K562 (cell line): ENCODE results near the gene ANXA9. TPM values are rescaled to one million over a fixed set of nuclear protein-coding genes. Genes with fewer than 3 reads are reported as not detected.

Source experiments
- COPS2 ChIP-seq: fragments of 450-650 bp; conservative IDR thresholded peaks from 2 replicates; pipeline ENCODE4 v1.6.1; 2016; ENCODE audit warnings: mild to moderate bottlenecking, moderate library complexity
- E2F6 ChIP-seq, 2 experiments: IDR thresholded peaks; 2 replicates each; pipeline ENCODE4 v1.6.1; 2011; ENCODE audit warnings: borderline replicate concordance in 1 of 2, control low read depth in 1 of 2, low read depth in 1 of 2, low read length in 1 of 2, mild to moderate bottlenecking in 1 of 2, mixed read lengths in 1 of 2, moderate library complexity in 1 of 2; ENCODE audit not compliant: insufficient read depth in 1 of 2, insufficient read length in 1 of 2, poor library complexity in 1 of 2, severe bottlenecking in 1 of 2; ENCODE audit errors: extremely low read depth in 1 of 2
- GABPB1 ChIP-seq: sonication (generic); formaldehyde crosslinking; IDR thresholded peaks from 2 replicates; pipeline ENCODE4 v1.8.0; 2022; ENCODE audit warnings: mild to moderate bottlenecking, missing genetic modification reagents
- MNT ChIP-seq, 2 experiments: fragments of 450-650 bp; conservative IDR thresholded peaks; 2 replicates each; pipeline ENCODE4 v1.6.1; 2017; ENCODE audit warnings: mild to moderate bottlenecking in 2 of 2, moderate library complexity in 2 of 2
- NFATC3 ChIP-seq: fragments of 450-650 bp; IDR thresholded peaks from 2 replicates; pipeline ENCODE4 v1.6.1; 2017; ENCODE audit warnings: mild to moderate bottlenecking
- PCBP1 ChIP-seq: fragments of 200-400 bp; formaldehyde crosslinking; IDR thresholded peaks from 2 replicates; pipeline ENCODE4 v1.6.1; 2018; ENCODE audit warnings: mild to moderate bottlenecking, low read depth, low read length; ENCODE audit not compliant: poor library complexity, severe bottlenecking
- PCBP2 ChIP-seq: fragments of 200-400 bp; formaldehyde crosslinking; IDR thresholded peaks from 2 replicates; pipeline ENCODE4 v1.6.1; 2018; ENCODE audit warnings: low read length, low read depth, mild to moderate bottlenecking, moderate library complexity; ENCODE audit not compliant: poor library complexity, severe bottlenecking
- PRDM10 ChIP-seq: fragments of 450-650 bp; IDR thresholded peaks from 2 replicates; pipeline ENCODE4 v1.6.1; 2018; ENCODE audit not compliant: partially characterized antibody
- RBFOX2 ChIP-seq: fragments of 200-400 bp; formaldehyde crosslinking; IDR thresholded peaks from 2 replicates; pipeline ENCODE4 v1.6.1; 2017; ENCODE audit warnings: low read depth, mild to moderate bottlenecking, low read length, moderate library complexity
- RUNX1 ChIP-seq: sonication (generic); IDR thresholded peaks from 2 replicates; pipeline ENCODE4 v1.6.1; 2016; ENCODE audit warnings: antibody characterized with exemption, low read depth
- THRA ChIP-seq: fragments of 450-650 bp; IDR thresholded peaks from 2 replicates; pipeline ENCODE4 v1.6.1; 2017; ENCODE audit warnings: mild to moderate bottlenecking, moderate library complexity
- VEZF1 ChIP-seq: fragments of 200-800 bp; sonication (Bioruptor generic); IDR thresholded peaks from 2 replicates; pipeline ENCODE4 v1.6.1; 2017; ENCODE audit warnings: missing genetic modification characterization, missing compliant biosample characterization
- ZBTB9 ChIP-seq: fragments of 450-650 bp; formaldehyde crosslinking; IDR thresholded peaks from 2 replicates; pipeline ENCODE4 v1.4.0; 2020; ENCODE audit warnings: mild to moderate bottlenecking, moderate library complexity
- ZNF695 ChIP-seq: fragments of 450-650 bp; formaldehyde crosslinking; IDR thresholded peaks from 2 replicates; pipeline ENCODE4 v1.4.0; 2020; ENCODE audit warnings: mild to moderate bottlenecking, moderate library complexity
- polyA plus RNA-seq, 8 experiments: library from polyadenylated mRNA; depleted of rRNA in 4 of 8; stranded (reverse) in 5 of 8; unstranded in 3 of 8; fragments of >200 nt; fragmentation: Nextera tagmentation in 2 of 8; fragmentation: Illumina TruSeq in 1 of 8; extraction: Ambion mirVana in 2 of 8; extraction: Trizol in 1 of 8; gene quantifications; 2 replicates each; pipeline versions ENCODE4 v1.2.1 to v1.2.3, GENCODE V29; 2011 to 2014; ENCODE audit warnings: inconsistent platforms in 1 of 8, missing spikeins in 1 of 8
- total RNA-seq, 7 experiments: library from RNA; depleted of rRNA in 6 of 7; stranded (reverse); fragments of >200 nt in 6 of 7; fragmentation: Illumina TruSeq in 2 of 7; extraction: Trizol in 2 of 7; gene quantifications; 2 replicates each; pipeline versions ENCODE4 v1.2.1 to v1.2.3, GENCODE V29; 2011 to 2021; ENCODE audit warnings: low replicate concordance in 1 of 7

The ANXA9 gene
- total and polyA plus RNA-seq, 9 of the 15 experiments (the other 6 are each of a cell fraction or from before 2014, with no cell fraction given), result 0.24 to 1.6 (median 0.57) TPM

GRCh38 chr1:150974580-150975478 lies 7.3 kb upstream of the ANXA9 start, which contains the start of gene CERS2 (continued):
- peak; percentile 29 for TF ChIP-seq PCBP1
- no peak for TF ChIP-seq PRDM10
- no peak for TF ChIP-seq THRA
- 0 out of 4 replicates have a peak, but pooled peaks of 1 of the 2 experiments have one; percentile 17 for TF ChIP-seq MNT (conservative IDR thresholded peaks at IDR 0.05)
- TF ChIP-seq E2F6 (IDR thresholded peaks at IDR 0.05; ENCODE audit: borderline replicate concordance in 1 of 2, extremely low read depth in 1 of 2, insufficient read depth in 1 of 2, insufficient read length in 1 of 2, low read depth in 1 of 2, low read length in 1 of 2, poor library complexity in 1 of 2, severe bottlenecking in 1 of 2), result peak in 1 of 2 experiments; percentile 23
- no peak for TF ChIP-seq COPS2
- TF ChIP-seq RUNX1, result no peak
- TF ChIP-seq GABPB1 (CRISPR knock-in tag), result peak; percentile 55; the same call in 1 of the 2 replicates
- TF ChIP-seq NFATC3, result peak; percentile 87; the same call in 1 of the 2 replicates
- TF ChIP-seq ZBTB9, result 0 out of 2 replicates have a peak, but pooled peaks have one; percentile 41
- peak; percentile 39 for TF ChIP-seq PCBP2
- no peak for TF ChIP-seq ZNF695 (CRISPR knock-in tag)
- TF ChIP-seq RBFOX2, result peak; percentile 80
- peak; percentile 93 for TF ChIP-seq VEZF1 (CRISPR knock-in tag)
